ENCODE data around the gene BHLHA9.

The BHLHA9 gene

GRCh38 chr17:1264196-1264595 lies 6.0 kb upstream of the BHLHA9 start:
- Histone ChIP-seq H3K27ac (no peak overlapping the region), H3K36me3 (ENCODE audit: insufficient read depth, low read length) (no peaks in the 10 kb centered on the region), H3K4me3 (no peak overlapping the region), H3K9me3 (ENCODE audit: low read depth, low read length) (no peaks in the 10 kb centered on the region), H3K9ac (ENCODE audit: insufficient read length) (no peak overlapping the region)
- TF ChIP-seq FOXP2 (optimal IDR thresholded peaks at IDR 0.05; ENCODE audit: control extremely low read depth, extremely low read length, insufficient read depth) (no peak), POLR2AphosphoS5 (IDR thresholded peaks at IDR 0.05; ENCODE audit: borderline replicate concordance, low read depth, low read length) (no peak), EZH2 (IDR thresholded peaks at IDR 0.05) (no peak)
- no peak for DNase-seq (ENCODE audit: low read depth, low spot score)

- no peaks in the 10 kb centered on the region for H3K36me3 ChIP-seq (ENCODE audit: insufficient read depth, low read length)
- DNase-seq (ENCODE audit: low read depth, low spot score): no peak
- peak overlapping the region; percentile 91 for H3K27ac ChIP-seq
- H3K9me3 ChIP-seq (ENCODE audit: low read depth, low read length): no peaks in the 10 kb centered on the region
- peak overlapping the region; percentile 82 for H3K9ac ChIP-seq (ENCODE audit: insufficient read length)
- no peak for TF ChIP-seq POLR2AphosphoS5 (IDR thresholded peaks at IDR 0.05; ENCODE audit: borderline replicate concordance, low read depth, low read length)
- no peak for TF ChIP-seq EZH2 (IDR thresholded peaks at IDR 0.05)
- no peak for TF ChIP-seq FOXP2 (optimal IDR thresholded peaks at IDR 0.05; ENCODE audit: control extremely low read depth, extremely low read length, insufficient read depth)
- peak overlapping the region; percentile 89 for H3K4me3 ChIP-seq
Observed at GRCh38 chr17:1267471-1267943, 2.7 kb upstream of the BHLHA9 start.

GRCh38 chr17:1271030-1271423 lies 783 bp downstream of the BHLHA9 start:
- Histone ChIP-seq H3K27ac (no peak overlapping the region), H3K9me3 (ENCODE audit: low read depth, low read length) (no peaks in the 10 kb centered on the region), H3K9ac (ENCODE audit: insufficient read length) (no peak overlapping the region), H3K4me3 (no peak overlapping the region), H3K36me3 (ENCODE audit: insufficient read depth, low read length) (no peaks in the 10 kb centered on the region)
- DNase-seq (ENCODE audit: low read depth, low spot score): no peak
- no peak for TF ChIP-seq POLR2AphosphoS5 (IDR thresholded peaks at IDR 0.05; ENCODE audit: borderline replicate concordance, low read depth, low read length)
- TF ChIP-seq EZH2 (IDR thresholded peaks at IDR 0.05): no peak
- TF ChIP-seq FOXP2 (optimal IDR thresholded peaks at IDR 0.05; ENCODE audit: control extremely low read depth, extremely low read length, insufficient read depth): no peak

GRCh38 chr17:1271441-1271840 lies 1.2 kb downstream of the BHLHA9 start:
- no peak overlapping the region for H3K4me3 ChIP-seq
- TF ChIP-seq FOXP2 (optimal IDR thresholded peaks at IDR 0.05; ENCODE audit: control extremely low read depth, extremely low read length, insufficient read depth) (no peak), EZH2 (IDR thresholded peaks at IDR 0.05) (no peak), POLR2AphosphoS5 (IDR thresholded peaks at IDR 0.05; ENCODE audit: borderline replicate concordance, low read depth, low read length) (no peak)
- no peak overlapping the region for H3K9ac ChIP-seq (ENCODE audit: insufficient read length)
- no peak for DNase-seq (ENCODE audit: low read depth, low spot score)
- H3K36me3 ChIP-seq (ENCODE audit: insufficient read depth, low read length): no peaks in the 10 kb centered on the region
- H3K9me3 ChIP-seq (ENCODE audit: low read depth, low read length): no peaks in the 10 kb centered on the region
- no peak overlapping the region for H3K27ac ChIP-seq

- no peak overlapping the region for H3K27ac ChIP-seq
- TF ChIP-seq EZH2 (IDR thresholded peaks at IDR 0.05) (no peak), POLR2AphosphoS5 (IDR thresholded peaks at IDR 0.05; ENCODE audit: borderline replicate concordance, low read depth, low read length) (no peak), FOXP2 (optimal IDR thresholded peaks at IDR 0.05; ENCODE audit: control extremely low read depth, extremely low read length, insufficient read depth) (no peak)
- no peaks in the 10 kb centered on the region for H3K36me3 ChIP-seq (ENCODE audit: insufficient read depth, low read length)
- H3K9ac ChIP-seq (ENCODE audit: insufficient read length): no peak overlapping the region
- H3K4me3 ChIP-seq: no peak overlapping the region
- H3K9me3 ChIP-seq (ENCODE audit: low read depth, low read length): no peaks in the 10 kb centered on the region
- DNase-seq (ENCODE audit: low read depth, low spot score): no peak
Observed at GRCh38 chr17:1272701-1273100, 2.5 kb downstream of the BHLHA9 start.

GRCh38 chr17:1273492-1274244 lies 3.4 kb downstream of the BHLHA9 start:
- no peak for DNase-seq (ENCODE audit: low read depth, low spot score)
- no peak overlapping the region for H3K9ac ChIP-seq (ENCODE audit: insufficient read length)

GRCh38 chr17:1274245-1274608 lies 4.0 kb downstream of the BHLHA9 start:
- Histone ChIP-seq H3K36me3 (ENCODE audit: insufficient read depth, low read length) (no peaks in the 10 kb centered on the region), H3K9ac (ENCODE audit: insufficient read length) (no peak overlapping the region), H3K27ac (no peak overlapping the region), H3K9me3 (ENCODE audit: low read depth, low read length) (no peaks in the 10 kb centered on the region), H3K4me3 (no peak overlapping the region)
- no peak for TF ChIP-seq POLR2AphosphoS5 (IDR thresholded peaks at IDR 0.05; ENCODE audit: borderline replicate concordance, low read depth, low read length)
- no peak for TF ChIP-seq FOXP2 (optimal IDR thresholded peaks at IDR 0.05; ENCODE audit: control extremely low read depth, extremely low read length, insufficient read depth)
- TF ChIP-seq EZH2 (IDR thresholded peaks at IDR 0.05): no peak
- DNase-seq (ENCODE audit: low read depth, low spot score): no peak

More at GRCh38 chr17:1273492-1274244, 3.4 kb downstream of the BHLHA9 start:
- Histone ChIP-seq H3K9me3 (ENCODE audit: low read depth, low read length) (no peaks in the 10 kb centered on the region), H3K27ac (no peak overlapping the region), H3K36me3 (ENCODE audit: insufficient read depth, low read length) (no peaks in the 10 kb centered on the region), H3K4me3 (no peak overlapping the region)
- TF ChIP-seq POLR2AphosphoS5 (IDR thresholded peaks at IDR 0.05; ENCODE audit: borderline replicate concordance, low read depth, low read length) (no peak), EZH2 (IDR thresholded peaks at IDR 0.05) (no peak), FOXP2 (optimal IDR thresholded peaks at IDR 0.05; ENCODE audit: control extremely low read depth, extremely low read length, insufficient read depth) (no peak)

- Histone ChIP-seq H3K4me3 (no peak overlapping the region), H3K27ac (no peak overlapping the region), H3K9ac (ENCODE audit: insufficient read length) (no peak overlapping the region), H3K36me3 (ENCODE audit: insufficient read depth, low read length) (no peaks in the 10 kb centered on the region), H3K9me3 (ENCODE audit: low read depth, low read length) (no peaks in the 10 kb centered on the region)
- DNase-seq (ENCODE audit: low read depth, low spot score): no peak
- TF ChIP-seq FOXP2 (optimal IDR thresholded peaks at IDR 0.05; ENCODE audit: control extremely low read depth, extremely low read length, insufficient read depth) (no peak), POLR2AphosphoS5 (IDR thresholded peaks at IDR 0.05; ENCODE audit: borderline replicate concordance, low read depth, low read length) (no peak), EZH2 (IDR thresholded peaks at IDR 0.05) (no peak)
Observed at GRCh38 chr17:1275205-1275961, 5.1 kb downstream of the BHLHA9 start.

Data from SK-N-MC (cell line).